Esophagus muscularis mucosa (tissue), 3 donors: Measurements from ENCODE around the gene SSBP2.

Source experiments
- POLR2A ChIP-seq: fragments of 450-650 bp; IDR thresholded peaks from one replicate; pipeline ENCODE4 v1.6.1; 2017; ENCODE audit warnings: antibody characterized with exemption, moderate library complexity, mild to moderate bottlenecking, low read depth
- POLR2AphosphoS5 ChIP-seq, 2 donors: sonication (generic); formaldehyde crosslinking; IDR thresholded peaks; one replicate each; pipeline ENCODE4 v1.6.1; 2017; ENCODE audit warnings: antibody characterized with exemption in 2 of 2
- TF ChIP-seq, protein P1 (sequence below), 3 experiments: fragments of 200-600 bp in 2 of 3; fragments of 450-650 bp in 1 of 3; sonication (generic) in 2 of 3; IDR thresholded peaks; one replicate each; pipeline ENCODE4 v1.5.1; 2017 to 2019; ENCODE audit warnings: antibody characterized with exemption in 3 of 3, mild to moderate bottlenecking in 2 of 3, moderate library complexity in 1 of 3

DNA sequence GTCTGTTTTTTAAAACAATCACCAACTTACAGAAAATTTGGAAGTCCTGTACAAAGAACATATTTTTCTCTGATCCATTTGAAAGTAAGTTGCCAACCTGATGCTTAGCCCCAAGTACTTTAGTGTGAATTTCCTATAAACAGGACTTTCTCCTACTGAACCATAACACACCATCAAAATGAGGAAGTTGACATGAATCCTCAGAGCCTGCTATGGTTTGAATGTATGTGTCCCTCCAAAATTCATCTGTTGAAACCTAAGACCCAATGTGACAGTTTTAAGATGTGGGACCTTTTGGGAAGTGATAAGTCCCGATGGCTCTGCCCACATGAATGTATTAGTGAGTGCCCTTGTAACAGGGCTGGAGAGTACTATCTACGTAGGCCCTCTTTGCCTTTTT lies 350.5 kb downstream of the SSBP2 start:
- TF ChIP-seq, protein P1, sequence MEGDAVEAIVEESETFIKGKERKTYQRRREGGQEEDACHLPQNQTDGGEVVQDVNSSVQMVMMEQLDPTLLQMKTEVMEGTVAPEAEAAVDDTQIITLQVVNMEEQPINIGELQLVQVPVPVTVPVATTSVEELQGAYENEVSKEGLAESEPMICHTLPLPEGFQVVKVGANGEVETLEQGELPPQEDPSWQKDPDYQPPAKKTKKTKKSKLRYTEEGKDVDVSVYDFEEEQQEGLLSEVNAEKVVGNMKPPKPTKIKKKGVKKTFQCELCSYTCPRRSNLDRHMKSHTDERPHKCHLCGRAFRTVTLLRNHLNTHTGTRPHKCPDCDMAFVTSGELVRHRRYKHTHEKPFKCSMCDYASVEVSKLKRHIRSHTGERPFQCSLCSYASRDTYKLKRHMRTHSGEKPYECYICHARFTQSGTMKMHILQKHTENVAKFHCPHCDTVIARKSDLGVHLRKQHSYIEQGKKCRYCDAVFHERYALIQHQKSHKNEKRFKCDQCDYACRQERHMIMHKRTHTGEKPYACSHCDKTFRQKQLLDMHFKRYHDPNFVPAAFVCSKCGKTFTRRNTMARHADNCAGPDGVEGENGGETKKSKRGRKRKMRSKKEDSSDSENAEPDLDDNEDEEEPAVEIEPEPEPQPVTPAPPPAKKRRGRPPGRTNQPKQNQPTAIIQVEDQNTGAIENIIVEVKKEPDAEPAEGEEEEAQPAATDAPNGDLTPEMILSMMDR (IDR thresholded peaks at IDR 0.05), result no peak
- TF ChIP-seq POLR2AphosphoS5 (IDR thresholded peaks at IDR 0.05) (no peak), POLR2A (no peak)
